CD4-positive, alpha-beta T cell treated with Interleukin-2 at 100 ng/mL for 4 hours (primary cell): Measurements from ENCODE around the gene M1AP.

ENCODE experiments used
- DNase-seq: peaks from one replicate; pipeline ENCODE4 v3.0.0-alpha.2; 2020; ENCODE audit warnings: low spot score

Gene M1AP

GRCh38 chr2:74546004-74546403 lies 102.1 kb downstream of the M1AP start:
- no peak for DNase-seq

GRCh38 chr2:74544634-74545033 lies 103.5 kb downstream of the M1AP start:
- peak; percentile 17 for DNase-seq

GRCh38 chr2:74542978-74543377 lies 105.2 kb downstream of the M1AP start:
- no peak for DNase-seq

- no peak for DNase-seq
These were observed 107.8 kb downstream of the M1AP start for GRCh38 chr2:74540291-74540690.

GRCh38 chr2:74538881-74539339 lies 109.2 kb downstream of the M1AP start:
- DNase-seq, result no peak

- DNase-seq, result no peak
These were observed 111.0 kb downstream of the M1AP start for GRCh38 chr2:74537140-74537539.

- DNase-seq, result no peak
These were observed 111.8 kb downstream of the M1AP start for GRCh38 chr2:74536166-74536950.

- DNase-seq, result no peak
These were observed 112.6 kb downstream of the M1AP start for GRCh38 chr2:74535440-74535965.

- no peak for DNase-seq
These were observed 113.7 kb downstream of the M1AP start for GRCh38 chr2:74534411-74534810.

GRCh38 chr2:74533464-74533863 lies 114.7 kb downstream of the M1AP start:
- no peak for DNase-seq

GRCh38 chr2:74532222-74532621 lies 115.9 kb downstream of the M1AP start:
- DNase-seq, result peak; percentile 50

GRCh38 chr2:74531666-74532065 lies 116.5 kb downstream of the M1AP start:
- no peak for DNase-seq

GRCh38 chr2:74530239-74531187 lies 117.6 kb downstream of the M1AP start:
- peak; percentile 53 for DNase-seq

GRCh38 chr2:74529357-74530238 lies 118.5 kb downstream of the M1AP start, which contains the start of the genes AUP1 and HTRA2:
Gene AUP1 (minus strand): TSS chr2:74529706. CDS start chr2:74529629, 77 bp downstream.
Gene HTRA2 (plus strand): TSS chr2:74529933. CDS start chr2:74530007, 74 bp downstream.
- peak; percentile 92 for DNase-seq

- no peak for DNase-seq
These were observed 119.4 kb downstream of the M1AP start for GRCh38 chr2:74528600-74529356.

GRCh38 chr2:74527741-74528140 lies 120.4 kb downstream of the M1AP start:
- DNase-seq, result no peak

- DNase-seq, result no peak
These were observed 121.4 kb downstream of the M1AP start for GRCh38 chr2:74526649-74527230.

- peak; percentile 20 for DNase-seq
These were observed 122.1 kb downstream of the M1AP start, which contains the start of gene DQX1 for GRCh38 chr2:74525717-74526648. Gene DQX1 (minus strand): TSS chr2:74526231. CDS start chr2:74525729, 502 bp downstream.
